GM19468 (cell line): Measurements from ENCODE around the gene ZBTB48.
"Not testable (repeated sequence)": the region's sequence is repeated elsewhere in the genome, so short reads cannot be mapped to it uniquely, and the experiment has no call there.

ENCODE experiments used
- ATAC-seq: cut with Tn5 transposase; IDR thresholded peaks from one replicate; pipeline ENCODE4 v1.9.1; 2021; ENCODE audit warnings: mild to moderate bottlenecking, moderate library complexity, moderate number of reproducible peaks; ENCODE audit not compliant: unreplicated experiment; ENCODE audit errors: extremely low read depth

Gene ZBTB48

GRCh38 chr1:6628971-6629479, 49.2 kb downstream of the ZBTB48 start:
- ATAC-seq, result no peak

- no peak for ATAC-seq
Measured at GRCh38 chr1:6630027-6630426, 50.2 kb downstream of the ZBTB48 start.

GRCh38 chr1:6631058-6631457, 51.3 kb downstream of the ZBTB48 start:
- no peak for ATAC-seq

GRCh38 chr1:6632588-6633514, 53.1 kb downstream of the ZBTB48 start:
- ATAC-seq, result no peak

- no peak for ATAC-seq
Measured at GRCh38 chr1:6634371-6635052, 54.7 kb downstream of the ZBTB48 start.

GRCh38 chr1:6635161-6635909, 55.5 kb downstream of the ZBTB48 start:
- no peak for ATAC-seq

- ATAC-seq, result no peak
Measured at GRCh38 chr1:6635910-6636760, 56.3 kb downstream of the ZBTB48 start.

GRCh38 chr1:6636778-6637177, 57.0 kb downstream of the ZBTB48 start:
- not testable (repeated sequence) for ATAC-seq

GRCh38 chr1:6637770-6638169, 58.0 kb downstream of the ZBTB48 start:
- ATAC-seq, result no peak

GRCh38 chr1:6638226-6638625, 58.4 kb downstream of the ZBTB48 start:
- no peak for ATAC-seq
